GM19397 (cell line): ENCODE results near the gene ZNF223.

Experiments used
- ATAC-seq: cut with Tn5 transposase; IDR thresholded peaks from one replicate; pipeline ENCODE4 v1.9.1; 2021; ENCODE audit warnings: mild to moderate bottlenecking, moderate library complexity; ENCODE audit not compliant: unreplicated experiment

Gene ZNF223

GRCh38 chr19:44051650-44052402, at the start of gene ZNF223:
ZNF223 (plus strand) TSS chr19:44052036; CDS start chr19:44055177, 3,141 bp downstream.
- ATAC-seq, result peak; percentile 55

- ATAC-seq, result no peak
These were observed 49.6 kb upstream of the ZNF223 start for GRCh38 chr19:44002212-44002565.

- ATAC-seq, result peak; percentile 92
These were observed 49.0 kb upstream of the ZNF223 start, which contains the start of gene ZNF230 for GRCh38 chr19:44002566-44003460. ZNF230 (plus strand) TSS chr19:44002957; CDS start chr19:44007079, 4,122 bp downstream.

- ATAC-seq, result peak; percentile 17
These were observed 48.3 kb upstream of the ZNF223 start for GRCh38 chr19:44003461-44004009.

GRCh38 chr19:44005973-44006372, 45.9 kb upstream of the ZNF223 start:
- ATAC-seq, result no peak

GRCh38 chr19:44007473-44007872, 44.4 kb upstream of the ZNF223 start:
- ATAC-seq, result no peak

GRCh38 chr19:44010468-44010867, 41.4 kb upstream of the ZNF223 start:
- ATAC-seq, result no peak

GRCh38 chr19:44019498-44019897, 32.3 kb upstream of the ZNF223 start:
- no peak for ATAC-seq

GRCh38 chr19:44021221-44021620, 30.6 kb upstream of the ZNF223 start:
- ATAC-seq, result no peak

- ATAC-seq, result no peak
These were observed 27.0 kb upstream of the ZNF223 start for GRCh38 chr19:44024900-44025216.

GRCh38 chr19:44025217-44025936, 26.5 kb upstream of the ZNF223 start, which contains the start of gene ZNF222:
ZNF222 (plus strand) TSS chr19:44025379; CDS start chr19:44025437, 58 bp downstream.
- peak; percentile 91 for ATAC-seq

- no peak for ATAC-seq
These were observed 25.2 kb upstream of the ZNF223 start for GRCh38 chr19:44026622-44027021.

GRCh38 chr19:44032001-44032610, 19.7 kb upstream of the ZNF223 start:
- ATAC-seq, result no peak

- no peak for ATAC-seq
These were observed 9.7 kb upstream of the ZNF223 start for GRCh38 chr19:44042147-44042546.

GRCh38 chr19:44050740-44051649, 841 bp upstream of the ZNF223 start:
- peak; percentile 12 for ATAC-seq

- ATAC-seq, result no peak
These were observed 4.0 kb downstream of the ZNF223 start for GRCh38 chr19:44055870-44056269.

GRCh38 chr19:44059229-44059628, 7.4 kb downstream of the ZNF223 start:
- no peak for ATAC-seq

GRCh38 chr19:44061038-44061437, 9.2 kb downstream of the ZNF223 start:
- ATAC-seq, result no peak

GRCh38 chr19:44066305-44066704, 14.5 kb downstream of the ZNF223 start:
- no peak for ATAC-seq
